ENCODE data around the gene MAN1A1.

The MAN1A1 gene

DNA sequence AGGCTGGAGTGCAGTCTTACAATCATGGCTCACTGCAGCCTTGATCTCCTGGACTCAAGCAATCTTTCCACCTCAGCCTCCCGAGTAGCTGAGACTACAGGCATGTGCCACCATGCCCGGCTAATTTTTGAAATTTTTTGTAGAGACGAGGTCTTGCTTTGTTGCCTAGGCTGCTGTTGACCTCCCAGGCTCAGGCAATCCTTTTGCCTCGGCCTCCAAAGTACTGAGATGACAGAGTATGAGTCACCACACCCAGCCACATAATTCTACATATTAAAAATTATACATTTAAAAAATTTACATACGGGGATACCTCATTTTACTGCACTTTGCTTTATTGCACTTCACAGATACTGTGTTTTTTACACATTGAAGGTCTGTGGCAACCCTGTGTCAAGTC, 115.1 kb downstream of the MAN1A1 start:
- H3K4me3 ChIP-seq (ENCODE audit: low read depth, low read length): no peak overlapping the region
- H3K27me3 ChIP-seq (ENCODE audit: control insufficient read depth, insufficient read depth, low read length): no peaks in the 10 kb centered on the region
- no peaks in the 10 kb centered on the region for H3K4me1 ChIP-seq (ENCODE audit: control insufficient read depth, insufficient read depth, low read length)
- no peaks in the 10 kb centered on the region for H3K9me3 ChIP-seq (ENCODE audit: control insufficient read depth, insufficient read depth, low read length)
- H3K9ac ChIP-seq (ENCODE audit: low read depth, low read length): no peak overlapping the region
- H3K36me3 ChIP-seq (ENCODE audit: control insufficient read depth, insufficient read depth, low read length): no peaks in the 10 kb centered on the region

DNA sequence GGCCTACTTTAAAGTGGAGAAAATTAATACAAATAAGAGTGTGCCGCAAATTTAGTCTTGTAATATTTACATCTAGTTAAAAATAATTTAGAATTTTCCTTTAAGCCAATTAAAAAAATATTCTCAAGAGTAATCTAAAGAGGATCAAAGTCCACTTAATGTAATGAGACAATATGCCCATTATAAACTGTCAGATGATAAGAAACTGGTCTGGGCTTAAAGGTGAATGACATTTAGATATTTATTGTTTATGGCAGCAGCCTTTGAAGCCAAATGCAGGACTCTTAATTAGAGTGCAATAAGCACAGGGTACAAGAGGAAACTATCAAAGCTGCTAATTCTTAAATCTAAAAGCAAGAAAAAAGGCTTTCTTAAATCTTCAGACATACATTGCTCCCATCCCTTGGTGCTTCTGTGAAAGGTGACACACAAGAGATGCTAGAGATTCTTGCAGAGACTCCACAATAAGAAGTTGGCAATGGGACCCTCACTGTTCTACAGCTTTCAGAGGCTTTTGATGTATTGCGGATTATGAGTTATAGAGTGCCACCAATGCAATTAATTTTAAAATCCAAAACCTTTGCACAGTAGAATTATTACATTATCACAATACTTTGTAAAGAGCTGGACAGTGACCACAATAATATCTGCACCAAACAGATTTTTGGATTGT, 116.1 kb downstream of the MAN1A1 start:
- H3K9ac ChIP-seq (ENCODE audit: low read depth, low read length): no peak overlapping the region
- no peaks in the 10 kb centered on the region for H3K9me3 ChIP-seq (ENCODE audit: control insufficient read depth, insufficient read depth, low read length)
- no peaks in the 10 kb centered on the region for H3K36me3 ChIP-seq (ENCODE audit: control insufficient read depth, insufficient read depth, low read length)
- H3K27me3 ChIP-seq (ENCODE audit: control insufficient read depth, insufficient read depth, low read length): no peaks in the 10 kb centered on the region
- no peaks in the 10 kb centered on the region for H3K4me1 ChIP-seq (ENCODE audit: control insufficient read depth, insufficient read depth, low read length)
- no peak overlapping the region for H3K4me3 ChIP-seq (ENCODE audit: low read depth, low read length)

- H3K9me3 ChIP-seq (ENCODE audit: control insufficient read depth, insufficient read depth, low read length): no peaks in the 10 kb centered on the region
- H3K4me3 ChIP-seq (ENCODE audit: low read depth, low read length): no peak overlapping the region
- no peaks in the 10 kb centered on the region for H3K4me1 ChIP-seq (ENCODE audit: control insufficient read depth, insufficient read depth, low read length)
- H3K9ac ChIP-seq (ENCODE audit: low read depth, low read length): no peak overlapping the region
- H3K36me3 ChIP-seq (ENCODE audit: control insufficient read depth, insufficient read depth, low read length): no peaks in the 10 kb centered on the region
- H3K27me3 ChIP-seq (ENCODE audit: control insufficient read depth, insufficient read depth, low read length): no peaks in the 10 kb centered on the region
Measured at GRCh38 chr6:119231394-119231793, 118.2 kb downstream of the MAN1A1 start.

GRCh38 chr6:119230160-119230559, 119.4 kb downstream of the MAN1A1 start:
- H3K4me3 ChIP-seq (ENCODE audit: low read depth, low read length): no peak overlapping the region
- no peaks in the 10 kb centered on the region for H3K36me3 ChIP-seq (ENCODE audit: control insufficient read depth, insufficient read depth, low read length)
- no peaks in the 10 kb centered on the region for H3K27me3 ChIP-seq (ENCODE audit: control insufficient read depth, insufficient read depth, low read length)
- no peak overlapping the region for H3K9ac ChIP-seq (ENCODE audit: low read depth, low read length)
- no peaks in the 10 kb centered on the region for H3K4me1 ChIP-seq (ENCODE audit: control insufficient read depth, insufficient read depth, low read length)
- H3K9me3 ChIP-seq (ENCODE audit: control insufficient read depth, insufficient read depth, low read length): no peaks in the 10 kb centered on the region

GRCh38 chr6:119227377-119227776, 122.2 kb downstream of the MAN1A1 start:
- Histone ChIP-seq H3K9ac (ENCODE audit: low read depth, low read length) (no peak overlapping the region), H3K9me3 (ENCODE audit: control insufficient read depth, insufficient read depth, low read length) (no peaks in the 10 kb centered on the region), H3K36me3 (ENCODE audit: control insufficient read depth, insufficient read depth, low read length) (no peaks in the 10 kb centered on the region)

GRCh38 chr6:119226089-119226488, 123.5 kb downstream of the MAN1A1 start:
- Histone ChIP-seq H3K9me3 (ENCODE audit: control insufficient read depth, insufficient read depth, low read length) (no peaks in the 10 kb centered on the region), H3K4me3 (ENCODE audit: low read depth, low read length) (no peak overlapping the region), H3K4me1 (ENCODE audit: control insufficient read depth, insufficient read depth, low read length) (no peaks in the 10 kb centered on the region), H3K36me3 (ENCODE audit: control insufficient read depth, insufficient read depth, low read length) (no peaks in the 10 kb centered on the region), H3K27me3 (ENCODE audit: control insufficient read depth, insufficient read depth, low read length) (no peaks in the 10 kb centered on the region), H3K9ac (ENCODE audit: low read depth, low read length) (no peak overlapping the region)

More at GRCh38 chr6:119227377-119227776, 122.2 kb downstream of the MAN1A1 start:
- Histone ChIP-seq H3K27me3 (ENCODE audit: control insufficient read depth, insufficient read depth, low read length) (no peaks in the 10 kb centered on the region), H3K4me3 (ENCODE audit: low read depth, low read length) (no peak overlapping the region), H3K4me1 (ENCODE audit: control insufficient read depth, insufficient read depth, low read length) (no peaks in the 10 kb centered on the region)

DNA sequence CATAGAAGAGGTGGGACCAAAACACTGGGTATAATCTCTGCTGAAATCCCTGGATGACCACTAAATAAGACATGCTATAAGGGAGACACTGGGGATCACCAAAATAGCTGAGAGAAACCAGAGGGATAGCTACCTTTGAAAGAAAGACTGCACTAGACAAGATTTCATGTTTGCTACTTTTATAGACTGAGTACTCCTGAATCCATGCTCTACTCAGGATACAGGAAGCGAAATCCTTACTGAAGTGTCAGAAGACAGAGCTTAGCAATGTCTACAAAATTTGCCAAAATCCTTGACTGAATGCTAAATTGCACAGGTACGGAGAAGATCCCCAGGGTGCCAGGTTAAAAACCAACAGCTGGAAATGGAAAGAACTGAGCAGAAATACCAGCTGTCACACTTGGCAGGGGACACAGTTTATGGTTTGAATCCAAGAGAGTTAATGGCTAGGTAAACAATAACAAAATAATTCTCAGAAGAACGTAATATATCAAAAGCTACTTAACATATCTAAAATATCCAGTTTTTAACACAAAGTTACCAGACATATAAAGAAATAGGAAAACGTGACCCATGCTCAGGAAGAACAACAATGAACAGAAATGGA, 125.4 kb downstream of the MAN1A1 start:
- Histone ChIP-seq H3K9me3 (ENCODE audit: control insufficient read depth, insufficient read depth, low read length) (no peaks in the 10 kb centered on the region), H3K27me3 (ENCODE audit: control insufficient read depth, insufficient read depth, low read length) (no peaks in the 10 kb centered on the region), H3K4me1 (ENCODE audit: control insufficient read depth, insufficient read depth, low read length) (no peaks in the 10 kb centered on the region), H3K36me3 (ENCODE audit: control insufficient read depth, insufficient read depth, low read length) (no peaks in the 10 kb centered on the region), H3K4me3 (ENCODE audit: low read depth, low read length) (no peak overlapping the region), H3K9ac (ENCODE audit: low read depth, low read length) (no peak overlapping the region)

- Histone ChIP-seq H3K27me3 (ENCODE audit: control insufficient read depth, insufficient read depth, low read length) (no peaks in the 10 kb centered on the region), H3K4me3 (ENCODE audit: low read depth, low read length) (no peak overlapping the region), H3K4me1 (ENCODE audit: control insufficient read depth, insufficient read depth, low read length) (no peaks in the 10 kb centered on the region), H3K36me3 (ENCODE audit: control insufficient read depth, insufficient read depth, low read length) (no peaks in the 10 kb centered on the region), H3K9me3 (ENCODE audit: control insufficient read depth, insufficient read depth, low read length) (no peaks in the 10 kb centered on the region), H3K9ac (ENCODE audit: low read depth, low read length) (no peak overlapping the region)
Measured at GRCh38 chr6:119220452-119220851, 129.1 kb downstream of the MAN1A1 start.

DNA sequence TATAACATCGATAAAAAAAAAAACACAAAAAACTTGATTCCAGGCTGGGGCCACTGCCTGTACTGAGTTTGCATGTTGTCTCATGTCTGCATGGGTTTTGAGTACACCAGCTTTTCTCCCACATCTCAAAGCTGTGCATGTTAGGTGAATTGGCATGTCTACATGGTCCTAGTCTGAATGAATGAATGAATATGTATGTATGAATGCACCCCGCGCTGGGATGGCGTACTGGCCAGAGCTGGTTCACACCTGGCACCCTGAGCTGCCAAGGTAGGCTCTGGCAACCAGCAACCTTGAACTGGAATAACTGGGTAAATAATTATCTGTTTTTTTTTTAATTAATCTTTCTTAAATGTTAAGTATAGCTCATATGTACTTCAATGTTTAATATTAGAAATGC, 131.0 kb downstream of the MAN1A1 start:
- Histone ChIP-seq H3K4me1 (ENCODE audit: control insufficient read depth, insufficient read depth, low read length) (no peaks in the 10 kb centered on the region), H3K9ac (ENCODE audit: low read depth, low read length) (no peak overlapping the region), H3K4me3 (ENCODE audit: low read depth, low read length) (no peak overlapping the region), H3K27me3 (ENCODE audit: control insufficient read depth, insufficient read depth, low read length) (no peaks in the 10 kb centered on the region), H3K9me3 (ENCODE audit: control insufficient read depth, insufficient read depth, low read length) (no peaks in the 10 kb centered on the region), H3K36me3 (ENCODE audit: control insufficient read depth, insufficient read depth, low read length) (no peaks in the 10 kb centered on the region)

DNA sequence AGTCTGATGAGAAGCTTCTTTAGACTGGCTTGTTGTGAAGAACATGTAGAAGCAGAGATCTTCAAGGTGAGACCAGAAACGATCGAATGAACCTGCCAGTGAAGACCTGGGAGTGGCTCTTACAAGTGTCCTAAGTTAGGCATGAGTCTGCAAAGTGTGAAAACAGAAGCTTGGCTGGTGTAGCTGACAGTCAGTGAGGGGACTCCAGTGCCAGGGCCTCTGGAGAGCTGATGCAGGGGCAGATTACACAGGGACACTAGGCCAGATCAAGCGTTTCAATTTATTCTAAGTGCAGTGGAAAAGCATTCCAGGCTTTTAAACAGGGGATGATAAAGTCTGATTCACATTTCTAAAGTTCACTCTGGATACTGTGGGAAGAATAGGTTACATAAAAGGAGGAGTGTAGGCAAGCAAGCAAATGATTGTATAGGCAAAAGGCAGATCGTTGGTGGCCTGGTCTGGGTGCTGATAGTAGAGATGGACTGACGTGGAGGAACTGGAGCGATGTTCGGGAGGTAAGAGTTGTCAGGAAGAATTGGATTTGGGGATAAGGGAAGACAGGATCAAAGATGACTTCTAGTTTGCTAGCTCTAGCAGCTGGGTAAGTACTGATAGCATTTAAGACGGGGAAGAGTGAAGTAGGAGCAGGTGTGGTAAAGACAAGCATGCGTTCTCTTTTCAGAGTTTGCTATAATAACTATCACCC, 133.5 kb downstream of the MAN1A1 start:
- no peaks in the 10 kb centered on the region for H3K27me3 ChIP-seq (ENCODE audit: control insufficient read depth, insufficient read depth, low read length)
- H3K4me1 ChIP-seq (ENCODE audit: control insufficient read depth, insufficient read depth, low read length): no peaks in the 10 kb centered on the region
- no peaks in the 10 kb centered on the region for H3K9me3 ChIP-seq (ENCODE audit: control insufficient read depth, insufficient read depth, low read length)
- no peak overlapping the region for H3K9ac ChIP-seq (ENCODE audit: low read depth, low read length)
- no peaks in the 10 kb centered on the region for H3K36me3 ChIP-seq (ENCODE audit: control insufficient read depth, insufficient read depth, low read length)
- H3K4me3 ChIP-seq (ENCODE audit: low read depth, low read length): no peak overlapping the region

GRCh38 chr6:119215309-119215708, 134.3 kb downstream of the MAN1A1 start:
- no peaks in the 10 kb centered on the region for H3K36me3 ChIP-seq (ENCODE audit: control insufficient read depth, insufficient read depth, low read length)
- H3K9me3 ChIP-seq (ENCODE audit: control insufficient read depth, insufficient read depth, low read length): no peaks in the 10 kb centered on the region
- H3K4me1 ChIP-seq (ENCODE audit: control insufficient read depth, insufficient read depth, low read length): no peaks in the 10 kb centered on the region
- no peaks in the 10 kb centered on the region for H3K27me3 ChIP-seq (ENCODE audit: control insufficient read depth, insufficient read depth, low read length)
- no peak overlapping the region for H3K9ac ChIP-seq (ENCODE audit: low read depth, low read length)
- no peak overlapping the region for H3K4me3 ChIP-seq (ENCODE audit: low read depth, low read length)

DNA sequence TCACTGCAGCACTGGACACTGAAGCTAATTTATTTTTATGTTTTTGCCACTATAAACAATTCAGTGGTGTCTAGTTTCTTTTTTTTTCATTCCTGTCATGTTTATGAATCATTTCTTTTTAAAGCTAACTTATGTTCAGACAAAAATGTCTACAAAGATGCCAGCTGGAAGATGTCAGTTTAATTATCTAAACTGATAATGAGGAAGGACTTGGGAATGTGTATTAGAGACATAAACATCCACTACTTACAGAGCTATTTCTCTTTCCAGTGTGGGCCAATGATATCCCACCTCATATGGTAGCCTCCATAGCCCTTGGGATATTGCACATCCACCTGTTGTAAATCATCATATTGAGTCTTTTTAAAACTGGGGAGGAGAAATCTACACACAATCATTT, 139.0 kb downstream of the MAN1A1 start:
- Histone ChIP-seq H3K36me3 (ENCODE audit: control insufficient read depth, insufficient read depth, low read length) (no peaks in the 10 kb centered on the region), H3K9me3 (ENCODE audit: control insufficient read depth, insufficient read depth, low read length) (no peaks in the 10 kb centered on the region), H3K4me3 (ENCODE audit: low read depth, low read length) (no peak overlapping the region), H3K9ac (ENCODE audit: low read depth, low read length) (no peak overlapping the region), H3K27me3 (ENCODE audit: control insufficient read depth, insufficient read depth, low read length) (no peaks in the 10 kb centered on the region), H3K4me1 (ENCODE audit: control insufficient read depth, insufficient read depth, low read length) (no peaks in the 10 kb centered on the region)
